ENCODE results near the gene CPNE6. TPM values are rescaled to one million over a fixed set of nuclear protein-coding genes. Genes with fewer than 3 reads are reported as not detected.

Gene CPNE6
- total and polyA plus RNA-seq, 2 of the 13 experiments (the other 11 are each of a cell fraction or from before 2014, with no cell fraction given): not detected

DNA sequence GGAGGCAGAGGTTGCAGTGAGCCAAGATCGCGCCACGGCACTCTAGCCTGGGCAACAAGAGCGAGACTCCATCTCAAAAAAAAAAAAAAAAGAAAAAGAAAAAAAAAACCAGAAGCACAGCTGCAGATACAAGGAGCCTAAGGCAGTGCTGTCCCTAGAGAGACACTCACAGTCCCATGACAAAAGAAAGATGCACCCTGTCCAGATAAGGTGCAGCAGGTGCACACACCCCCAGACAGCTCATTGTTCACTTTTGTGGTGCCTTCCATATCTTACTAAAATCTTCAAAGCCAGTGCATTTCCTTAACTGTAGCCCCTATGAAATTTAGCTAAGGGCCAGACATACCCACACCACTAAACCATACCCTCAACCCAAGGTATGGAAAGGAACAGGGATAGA, 51.1 kb downstream of the CPNE6 start:
- BruUV-seq (replicated peaks): no TSS peak
- WGBS (ENCODE audit: low lambda C conversion rate): 82% methylated on average over 4 of the region's 4 CpGs
- CTCF ChIA-PET (ENCODE audit: low intra/inter-chr PET ratio, low total read pairs): no interaction called here
- Histone ChIP-seq H3K4me3 (replicated peaks in 1 of 3; ENCODE audit: insufficient read depth in 1 of 3, low read depth in 2 of 3, low read length in 3 of 3) (no peak overlapping the region), H4K20me1 (ENCODE audit: insufficient read depth, low read length) (no peaks in the 10 kb centered on the region), H2AFZ (ENCODE audit: low read length) (no peak overlapping the region), H3K27me3 (ENCODE audit: control insufficient read depth in 1 of 2, insufficient read depth in 2 of 2, low read length in 2 of 2) (no peaks in the 10 kb centered on the region), H3K36me3 (replicated peaks in 1 of 2; ENCODE audit: control insufficient read depth in 1 of 2, insufficient read depth in 2 of 2, low read length in 2 of 2) (peaks cover 56 to 62% of the 10 kb centered on the region in 2 experiments), H3K79me2 (ENCODE audit: insufficient read depth, low read length) (peaks cover 10% of the 10 kb centered on the region), H3K4me2 (ENCODE audit: low read depth, low read length) (no peak overlapping the region), H3K9ac (ENCODE audit: insufficient read depth, low read depth, low read length) (no peak overlapping the region), H3K4me1 (ENCODE audit: insufficient read depth, low read length) (peaks cover 5% of the 10 kb centered on the region; the same call in 1 of the 2 replicates), H3K27ac (ENCODE audit: extremely low read length, insufficient read depth, low read length) (no peak overlapping the region), H3K9me3 (ENCODE audit: low read length) (no peaks in the 10 kb centered on the region)
- no peak; the same call in 2 of the 3 replicates for ATAC-seq
- no peak for DNase-seq (ENCODE audit: low spot score)
- intact Hi-C loops (cut with micrococcal nuclease; ENCODE audit: unreplicated experiment) (no loop called here), in situ Hi-C loops (cut with HindIII; ENCODE audit: extremely low pct_ligation_motif_present, low pct_unique_long_range_greater_than_20kb) (loop anchor here (25.0 kb wide), 1 partner anchor 1535 kb away; the partner anchor contains the start of genes ABHD4 and DAD1)
- POLR2A ChIA-PET: interaction anchor here (0.7 to 22.7 kb wide), 5 partner anchors 2 to 66 kb away, joined by 3 to 977 read pairs (median 279); partner anchors contain the start of genes DCAF11, EMC9, FITM1 and IPO4
- FAIRE-seq: no peak
- TF ChIP-seq RBFOX2 (IDR thresholded peaks at IDR 0.05; ENCODE audit: low read depth, low read length) (peak; percentile 40; the same call in 1 of the 2 replicates), ZNF850 (CRISPR knock-in tag; conservative IDR thresholded peaks at IDR 0.05) (no peak), ZNF770 (CRISPR knock-in tag; IDR thresholded peaks at IDR 0.05) (no peak), ZNF678 (CRISPR knock-in tag; IDR thresholded peaks at IDR 0.05) (no peak), CENPT (CRISPR knock-in tag; IDR thresholded peaks at IDR 0.05; ENCODE audit: low read depth) (0 out of 2 replicates have a peak, but pooled peaks have one; percentile 34), ZIK1 (CRISPR knock-in tag; IDR thresholded peaks at IDR 0.05; ENCODE audit: borderline replicate concordance, low read depth) (no peak), HDAC2 (CRISPR knock-in tag; IDR thresholded peaks at IDR 0.05) (no peak), FLYWCH1 (CRISPR knock-in tag; IDR thresholded peaks at IDR 0.05) (no peak), ASH2L (IDR thresholded peaks at IDR 0.05; ENCODE audit: insufficient read length, low read depth, low read length) (no peak), CEBPG (CRISPR knock-in tag; IDR thresholded peaks at IDR 0.05) (no peak)

All from HepG2 (cell line).